NCI-H524 treated with DMSO at 0.1 percent for 48 hours (cell line): ENCODE data around the gene STK24.

Source experiments
- DNase-seq: peaks from one replicate; lab custom pipeline; 2025; lab: John Stamatoyannopoulos, UW

Gene STK24

GRCh38 chr13:98451676-98452470, 125.0 kb downstream of the STK24 start:
- no peak for DNase-seq

GRCh38 chr13:98450539-98451111, 126.3 kb downstream of the STK24 start:
- DNase-seq, result no peak

- no peak for DNase-seq
These were observed 126.9 kb downstream of the STK24 start for GRCh38 chr13:98450026-98450425.

- DNase-seq, result no peak
These were observed 127.6 kb downstream of the STK24 start for GRCh38 chr13:98449273-98449672.

GRCh38 chr13:98448642-98448928, 128.3 kb downstream of the STK24 start:
- DNase-seq, result no peak

- no peak for DNase-seq
These were observed 128.8 kb downstream of the STK24 start for GRCh38 chr13:98447881-98448641.

GRCh38 chr13:98447130-98447529, 129.8 kb downstream of the STK24 start:
- DNase-seq, result no peak

- DNase-seq, result no peak
These were observed 130.7 kb downstream of the STK24 start for GRCh38 chr13:98446234-98446621.

GRCh38 chr13:98445340-98446233, 131.3 kb downstream of the STK24 start:
- no peak for DNase-seq

- DNase-seq, result no peak
These were observed 132.5 kb downstream of the STK24 start for GRCh38 chr13:98444381-98444780.

GRCh38 chr13:98443800-98444325, 133.0 kb downstream of the STK24 start:
- no peak for DNase-seq

GRCh38 chr13:98443329-98443728, 133.6 kb downstream of the STK24 start:
- no peak for DNase-seq

- DNase-seq, result no peak
These were observed 134.3 kb downstream of the STK24 start for GRCh38 chr13:98442391-98443230.

GRCh38 chr13:98441056-98441676, 135.7 kb downstream of the STK24 start:
- DNase-seq, result no peak

- DNase-seq, result no peak
These were observed 136.4 kb downstream of the STK24 start for GRCh38 chr13:98440390-98441055.

GRCh38 chr13:98439896-98440295, 137.0 kb downstream of the STK24 start:
- no peak for DNase-seq

GRCh38 chr13:98439126-98439828, 137.6 kb downstream of the STK24 start:
- no peak for DNase-seq

GRCh38 chr13:98438246-98439125, 138.4 kb downstream of the STK24 start:
- no peak for DNase-seq
